ENCODE results near the gene SMG6.

The SMG6 gene

GRCh38 chr17:2040942-2041560 lies 262.5 kb downstream of the SMG6 start:
- no peak for DNase-seq

- no peak for DNase-seq
These were observed 263.3 kb downstream of the SMG6 start for GRCh38 chr17:2040219-2040827.

GRCh38 chr17:2037155-2037554 lies 266.4 kb downstream of the SMG6 start:
- DNase-seq: no peak

- no peak for DNase-seq
These were observed 267.8 kb downstream of the SMG6 start for GRCh38 chr17:2035541-2036488.

- DNase-seq: no peak
These were observed 268.6 kb downstream of the SMG6 start for GRCh38 chr17:2034806-2035540.

GRCh38 chr17:2034157-2034556 lies 269.4 kb downstream of the SMG6 start:
- no peak for DNase-seq

GRCh38 chr17:2033153-2033552 lies 270.4 kb downstream of the SMG6 start:
- DNase-seq: no peak

- DNase-seq: no peak
These were observed 272.8 kb downstream of the SMG6 start for GRCh38 chr17:2030779-2031163.

- peak; percentile 63 for DNase-seq
These were observed 273.4 kb downstream of the SMG6 start, which contains the start of gene DPH1 for GRCh38 chr17:2029911-2030778. Gene DPH1, plus strand, starts transcription at chr17:2030153. Its CDS starts 17 bp downstream, at chr17:2030170.

- DNase-seq: no peak
These were observed 274.8 kb downstream of the SMG6 start for GRCh38 chr17:2028737-2029136.

GRCh38 chr17:2028234-2028614 lies 275.4 kb downstream of the SMG6 start:
- no peak for DNase-seq

GRCh38 chr17:2027528-2028233 lies 275.9 kb downstream of the SMG6 start:
- DNase-seq: no peak

GRCh38 chr17:2025622-2026309 lies 277.8 kb downstream of the SMG6 start:
- no peak for DNase-seq

GRCh38 chr17:2025220-2025621 lies 278.4 kb downstream of the SMG6 start, which contains the start of gene RTN4RL1:
Gene RTN4RL1, minus strand, starts transcription at chr17:2025334. Its CDS starts 469 bp downstream, at chr17:2024865.
- DNase-seq: peak; percentile 45

- no peak for DNase-seq
These were observed 278.9 kb downstream of the SMG6 start for GRCh38 chr17:2024572-2025219.

GRCh38 chr17:2023692-2024571 lies 279.7 kb downstream of the SMG6 start:
- DNase-seq: no peak

- DNase-seq: no peak
These were observed 280.3 kb downstream of the SMG6 start for GRCh38 chr17:2023256-2023655.

- no peak for DNase-seq
These were observed 280.8 kb downstream of the SMG6 start for GRCh38 chr17:2022647-2023240.

Data from activated gamma-delta T cell (primary cell).